ENCODE measurements around the gene KDM5A.
"Not testable (repeated sequence)": the region's sequence is repeated elsewhere in the genome, so short reads cannot be mapped to it uniquely, and the experiment has no call there.

Gene KDM5A

GRCh38 chr12:332581-333205 lies 56.4 kb downstream of the KDM5A start:
- no peak for DNase-seq (ENCODE audit: low spot score)

GRCh38 chr12:331287-331686 lies 57.8 kb downstream of the KDM5A start:
- no peak for DNase-seq (ENCODE audit: low spot score)

GRCh38 chr12:325906-326305 lies 63.2 kb downstream of the KDM5A start:
- no peak for DNase-seq (ENCODE audit: low spot score)

- DNase-seq (ENCODE audit: low spot score): no peak
Observed at GRCh38 chr12:323507-323906, 65.6 kb downstream of the KDM5A start.

GRCh38 chr12:321606-322326 lies 67.4 kb downstream of the KDM5A start:
- no peak for DNase-seq (ENCODE audit: low spot score)

- no peak for DNase-seq (ENCODE audit: low spot score)
Observed at GRCh38 chr12:318759-319515, 70.2 kb downstream of the KDM5A start.

GRCh38 chr12:308511-308910 lies 80.6 kb downstream of the KDM5A start:
- no peak for DNase-seq (ENCODE audit: low spot score)

GRCh38 chr12:307406-307805 lies 81.7 kb downstream of the KDM5A start:
- no peak for DNase-seq (ENCODE audit: low spot score)

- no peak for DNase-seq (ENCODE audit: low spot score)
Observed at GRCh38 chr12:304805-305204, 84.3 kb downstream of the KDM5A start.

- DNase-seq (ENCODE audit: low spot score): not testable (repeated sequence)
Observed at GRCh38 chr12:302766-303165, 86.4 kb downstream of the KDM5A start.

GRCh38 chr12:300166-300565 lies 89.0 kb downstream of the KDM5A start:
- DNase-seq (ENCODE audit: low spot score): not testable (repeated sequence)

GRCh38 chr12:299511-299910 lies 89.6 kb downstream of the KDM5A start:
- DNase-seq (ENCODE audit: low spot score): not testable (repeated sequence)

GRCh38 chr12:298059-298458 lies 91.1 kb downstream of the KDM5A start:
- DNase-seq (ENCODE audit: low spot score): not testable (repeated sequence)

- DNase-seq (ENCODE audit: low spot score): no peak
Observed at GRCh38 chr12:295132-295531, 94.0 kb downstream of the KDM5A start.

GRCh38 chr12:293199-293598 lies 95.9 kb downstream of the KDM5A start:
- DNase-seq (ENCODE audit: low spot score): no peak

- no peak for DNase-seq (ENCODE audit: low spot score)
Observed at GRCh38 chr12:292186-292585, 96.9 kb downstream of the KDM5A start.

GRCh38 chr12:291153-291723 lies 97.9 kb downstream of the KDM5A start:
- DNase-seq (ENCODE audit: low spot score): no peak

- no peak for DNase-seq (ENCODE audit: low spot score)
Observed at GRCh38 chr12:288687-289086, 100.4 kb downstream of the KDM5A start.

GRCh38 chr12:286531-287300 lies 102.4 kb downstream of the KDM5A start:
- no peak for DNase-seq (ENCODE audit: low spot score)

- DNase-seq (ENCODE audit: low spot score): no peak
Observed at GRCh38 chr12:278046-278445, 111.1 kb downstream of the KDM5A start.

- DNase-seq (ENCODE audit: low spot score): no peak
Observed at GRCh38 chr12:275812-276211, 113.3 kb downstream of the KDM5A start.

- no peak for DNase-seq (ENCODE audit: low spot score)
Observed at GRCh38 chr12:273382-273781, 115.7 kb downstream of the KDM5A start.
